ENCODE measurements around the gene CDYL. TPM values are rescaled to one million over a fixed set of nuclear protein-coding genes. Genes with fewer than 3 reads are reported as not detected.

CDYL gene
- total and polyA plus RNA-seq, 10 donors, result 6.8 to 48.4 (median 35.3) TPM

- H3K4me1 ChIP-seq, result peaks cover 0 to 86% (median 38%) of the 10 kb centered on the region in 6 donors
- intact Hi-C loops (cut with DNase I; ENCODE audit: low total_unique reads), result no loop called here
- H3K36me3 ChIP-seq, result no peaks in the 10 kb centered on the region
- H3K9me3 ChIP-seq, result no peaks in the 10 kb centered on the region
- DNase-seq, result no peak
- WGBS, 5 donors, result 89 to 100% (median 95%) methylated on average over 3 of the region's 3 CpGs
- H3K4me3 ChIP-seq, result no peak overlapping the region
- H3K27ac ChIP-seq, result no peak overlapping the region
- no peaks in the 10 kb centered on the region for H3K27me3 ChIP-seq (replicated peaks in 1 of 7)
- TF ChIP-seq POLR2AphosphoS5 (IDR thresholded peaks at IDR 0.05), result no peak
These were observed 107.1 kb downstream of the CDYL start for GRCh38 chr6:4883298-4883697.

- TF ChIP-seq, protein P1, sequence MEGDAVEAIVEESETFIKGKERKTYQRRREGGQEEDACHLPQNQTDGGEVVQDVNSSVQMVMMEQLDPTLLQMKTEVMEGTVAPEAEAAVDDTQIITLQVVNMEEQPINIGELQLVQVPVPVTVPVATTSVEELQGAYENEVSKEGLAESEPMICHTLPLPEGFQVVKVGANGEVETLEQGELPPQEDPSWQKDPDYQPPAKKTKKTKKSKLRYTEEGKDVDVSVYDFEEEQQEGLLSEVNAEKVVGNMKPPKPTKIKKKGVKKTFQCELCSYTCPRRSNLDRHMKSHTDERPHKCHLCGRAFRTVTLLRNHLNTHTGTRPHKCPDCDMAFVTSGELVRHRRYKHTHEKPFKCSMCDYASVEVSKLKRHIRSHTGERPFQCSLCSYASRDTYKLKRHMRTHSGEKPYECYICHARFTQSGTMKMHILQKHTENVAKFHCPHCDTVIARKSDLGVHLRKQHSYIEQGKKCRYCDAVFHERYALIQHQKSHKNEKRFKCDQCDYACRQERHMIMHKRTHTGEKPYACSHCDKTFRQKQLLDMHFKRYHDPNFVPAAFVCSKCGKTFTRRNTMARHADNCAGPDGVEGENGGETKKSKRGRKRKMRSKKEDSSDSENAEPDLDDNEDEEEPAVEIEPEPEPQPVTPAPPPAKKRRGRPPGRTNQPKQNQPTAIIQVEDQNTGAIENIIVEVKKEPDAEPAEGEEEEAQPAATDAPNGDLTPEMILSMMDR (IDR thresholded peaks at IDR 0.05 in 8 of 11, conservative IDR thresholded peaks at IDR 0.05 in 3 of 11), result no peak
- TF ChIP-seq POLR2A (IDR thresholded peaks at IDR 0.05), result no peak
- no peak for TF ChIP-seq POLR2AphosphoS5 (IDR thresholded peaks at IDR 0.05)
- no peak for DNase-seq
- intact Hi-C loops (cut with DNase I; ENCODE audit: low total_unique reads), result no loop called here
- Histone ChIP-seq H3K4me1 (peaks cover 0 to 97% (median 42%) of the 10 kb centered on the region in 6 donors), H3K27ac (peak overlapping the region in 2 of 8 donors; percentile 9 to 35), H3K36me3 (no peaks in the 10 kb centered on the region), H3K27me3 (replicated peaks in 1 of 7) (no peaks in the 10 kb centered on the region), H3K9me3 (no peaks in the 10 kb centered on the region), H3K4me3 (no peak overlapping the region)
- 62 to 76% (median 71%) methylated on average over 7 of the region's 7 CpGs for WGBS, 5 donors
These were observed 108.6 kb downstream of the CDYL start for GRCh38 chr6:4884646-4885340.

- no peak for DNase-seq
- WGBS, 5 donors, result 68 to 77% (median 76%) methylated on average over 4 of the region's 4 CpGs
- Histone ChIP-seq H3K27me3 (replicated peaks in 1 of 7) (no peaks in the 10 kb centered on the region), H3K27ac (peak overlapping the region in 2 of 8 donors; percentile 9 to 35), H3K36me3 (no peaks in the 10 kb centered on the region), H3K9me3 (no peaks in the 10 kb centered on the region), H3K4me3 (no peak overlapping the region), H3K4me1 (peaks cover 0 to 97% (median 44%) of the 10 kb centered on the region in 6 donors)
- intact Hi-C loops (cut with DNase I; ENCODE audit: low total_unique reads), result no loop called here
- TF ChIP-seq, protein P1 (IDR thresholded peaks at IDR 0.05 in 8 of 11, conservative IDR thresholded peaks at IDR 0.05 in 3 of 11), result no peak
- TF ChIP-seq POLR2AphosphoS5 (IDR thresholded peaks at IDR 0.05) (no peak), POLR2A (IDR thresholded peaks at IDR 0.05) (no peak)
These were observed 109.2 kb downstream of the CDYL start for GRCh38 chr6:4885341-4885933.

- Histone ChIP-seq H3K4me3 (no peak overlapping the region), H3K4me1 (peaks cover 0 to 66% (median 33%) of the 10 kb centered on the region in 6 donors), H3K36me3 (peaks cover 0 to 28% (median 22%) of the 10 kb centered on the region in 6 donors), H3K27me3 (replicated peaks in 1 of 7) (no peaks in the 10 kb centered on the region), H3K27ac (no peak overlapping the region), H3K9me3 (no peaks in the 10 kb centered on the region)
- no peak for DNase-seq
- 84 to 92% (median 89%) methylated on average over 2 of the region's 2 CpGs for WGBS, 5 donors
- intact Hi-C loops (cut with DNase I; ENCODE audit: low total_unique reads), result no loop called here
- no peak for TF ChIP-seq POLR2A (IDR thresholded peaks at IDR 0.05)
- no peak for TF ChIP-seq POLR2AphosphoS5 (IDR thresholded peaks at IDR 0.05)
- TF ChIP-seq, protein P1 (IDR thresholded peaks at IDR 0.05 in 8 of 11, conservative IDR thresholded peaks at IDR 0.05 in 3 of 11), result no peak
These were observed 112.6 kb downstream of the CDYL start for GRCh38 chr6:4888841-4889240.
